SU-DHL-6 (cell line): Measurements from ENCODE around the gene EFTUD2.

Experiments
- CTCF ChIP-seq: fragments of 200-600 bp; sonication (generic); IDR thresholded peaks from one replicate; pipeline ENCODE4 v1.5.1; 2017; ENCODE audit warnings: antibody characterized with exemption, mild to moderate bottlenecking, low read length, moderate library complexity; ENCODE audit not compliant: insufficient read depth, poor library complexity, severe bottlenecking
- EZH2phosphoT487 ChIP-seq: fragments of 200-600 bp; sonication (generic), shearing (Covaris generic); conservative IDR thresholded peaks from 2 replicates; pipeline ENCODE4 v1.6.1; 2018; ENCODE audit warnings: mild to moderate bottlenecking, antibody characterized with exemption, low read length, moderate library complexity, mixed read lengths

- TF ChIP-seq CTCF: no peak
- TF ChIP-seq EZH2phosphoT487: no peak
Measured at GRCh38 chr17:44854192-44854591, 45.1 kb downstream of the EFTUD2 start.
